ENCODE data around the gene ANKRD34A.

DNA sequence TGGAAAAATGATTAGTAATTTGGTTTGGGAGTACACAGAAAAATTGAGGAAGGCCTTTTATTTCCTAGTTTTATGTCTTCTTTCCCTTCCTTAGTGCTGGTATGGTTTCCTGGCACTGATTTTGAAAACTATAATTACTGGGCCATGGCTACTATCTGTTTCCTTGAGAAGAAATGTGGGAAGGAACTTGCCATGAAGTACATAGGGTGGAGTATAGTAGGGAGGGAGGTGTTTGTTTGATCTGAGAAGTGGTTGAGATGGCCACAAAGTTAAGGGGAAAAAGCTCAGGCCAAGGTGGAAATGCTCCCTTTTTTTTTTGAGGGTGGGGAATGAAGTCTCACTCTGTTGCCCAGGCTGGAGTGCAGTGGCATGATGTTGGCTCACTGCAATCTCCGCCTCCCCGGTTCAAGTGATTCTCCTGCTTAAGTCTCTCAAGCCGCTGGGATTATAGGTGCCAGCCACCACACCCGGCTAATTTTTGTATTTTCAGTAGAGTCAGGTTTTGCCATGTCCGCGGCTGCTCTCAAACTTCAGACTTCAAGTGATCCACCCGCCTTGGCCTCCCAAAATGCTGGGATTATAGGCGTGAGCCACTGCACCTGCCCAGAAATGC, 45.9 kb upstream of the ANKRD34A start:
- no peak for TF ChIP-seq CTCF (IDR thresholded peaks at IDR 0.05; ENCODE audit: borderline replicate concordance, extremely low read depth, low read length, poor library complexity, severe bottlenecking)
- no peak for TF ChIP-seq EZH2 (IDR thresholded peaks at IDR 0.05; ENCODE audit: borderline replicate concordance, low read depth, low read length, severe bottlenecking)
